Activated CD8-positive, alpha-beta memory T cell treated with anti-CD3 and anti-CD28 coated beads, Interleukin-2, amount 50 U/mL, for 24 hours (primary cell): ENCODE results near the gene PDLIM1.

ENCODE experiments used
- DNase-seq: peaks from one replicate; pipeline ENCODE4 v3.0.0-alpha.2; 2020; ENCODE audit errors: extremely low read depth

Gene PDLIM1

GRCh38 chr10:95264227-95265051 lies 26.4 kb downstream of the PDLIM1 start:
- no peak for DNase-seq

GRCh38 chr10:95263864-95264226 lies 27.0 kb downstream of the PDLIM1 start:
- no peak for DNase-seq

DNA sequence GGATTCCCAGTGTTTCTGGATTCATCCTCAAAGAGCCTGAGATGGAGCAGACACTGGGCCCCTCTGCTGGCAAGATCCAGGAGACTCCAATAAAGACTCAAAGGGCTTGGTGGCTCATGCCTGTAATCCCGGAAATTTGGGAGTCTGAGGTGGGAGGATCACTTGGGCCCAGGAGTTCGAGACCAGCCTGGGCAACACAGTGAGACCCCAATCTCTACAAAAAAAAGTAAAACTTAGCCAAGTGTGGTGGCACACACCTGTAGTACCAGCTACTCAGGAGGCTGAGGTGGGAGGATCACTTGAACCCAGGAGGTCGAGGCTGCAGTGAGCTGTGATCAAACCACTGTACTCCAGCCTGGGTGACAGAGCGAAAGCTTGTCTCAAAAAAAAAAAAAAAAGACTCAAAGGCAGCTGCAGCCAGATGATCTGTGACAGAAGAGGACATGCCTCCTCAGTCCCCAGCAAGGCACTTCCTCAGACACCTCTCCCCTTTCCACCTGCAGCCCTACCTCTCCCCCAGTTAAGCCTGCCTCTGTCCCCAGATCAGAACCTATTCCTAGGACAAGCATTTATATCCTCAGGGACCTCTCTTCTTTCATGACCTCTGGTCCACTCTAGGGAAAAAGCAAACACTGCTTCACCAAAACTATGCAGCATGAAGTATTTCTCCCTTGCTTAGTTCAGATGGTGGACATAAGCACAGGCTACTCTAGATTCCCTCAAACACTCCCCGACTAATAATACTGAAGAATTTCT lies 27.9 kb downstream of the PDLIM1 start:
- no peak for DNase-seq

DNA sequence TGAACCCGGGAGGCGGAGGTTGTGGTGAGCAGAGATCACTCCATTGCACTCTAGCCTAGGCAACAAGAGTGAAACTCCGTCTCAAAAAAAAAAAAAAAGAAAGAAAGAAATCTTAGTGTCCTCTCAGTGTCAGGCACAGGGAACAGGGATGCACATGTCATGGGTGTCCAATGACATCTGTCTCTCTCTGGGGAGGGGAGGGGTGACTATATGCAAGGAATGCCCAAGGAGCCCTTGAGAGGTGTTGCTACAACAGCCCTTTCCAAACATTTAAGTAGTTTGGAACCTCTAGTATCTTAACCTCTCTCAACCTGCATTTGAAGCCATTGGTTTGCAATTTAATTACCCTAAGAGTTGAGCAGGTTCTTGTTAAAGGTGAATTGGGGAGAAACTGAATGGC lies 28.9 kb downstream of the PDLIM1 start:
- no peak for DNase-seq

GRCh38 chr10:95260909-95261552 lies 29.8 kb downstream of the PDLIM1 start:
- DNase-seq = no peak

DNA sequence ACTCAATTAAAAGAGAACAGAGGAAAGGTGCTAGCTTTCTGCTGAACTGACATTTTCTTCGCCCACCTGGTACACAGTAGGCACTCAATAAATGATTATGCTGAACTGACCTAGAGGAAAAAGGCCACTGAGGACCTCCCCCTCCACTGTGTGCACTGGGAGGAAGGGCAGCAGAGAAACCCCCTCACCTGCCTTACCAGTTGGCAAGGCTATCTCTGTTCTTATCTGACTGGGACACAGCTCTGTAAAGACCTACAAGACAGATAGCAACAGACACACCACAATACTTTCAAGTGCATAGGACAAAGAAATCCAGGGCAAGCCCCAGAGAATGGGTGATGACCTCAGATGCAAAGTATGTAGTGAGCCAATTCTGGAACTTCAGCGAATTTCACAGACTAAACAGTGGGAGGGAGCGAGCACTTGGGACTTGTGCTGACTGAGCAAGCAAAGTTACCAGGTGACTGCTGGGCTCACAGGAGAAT lies 30.4 kb downstream of the PDLIM1 start:
- no peak for DNase-seq

DNA sequence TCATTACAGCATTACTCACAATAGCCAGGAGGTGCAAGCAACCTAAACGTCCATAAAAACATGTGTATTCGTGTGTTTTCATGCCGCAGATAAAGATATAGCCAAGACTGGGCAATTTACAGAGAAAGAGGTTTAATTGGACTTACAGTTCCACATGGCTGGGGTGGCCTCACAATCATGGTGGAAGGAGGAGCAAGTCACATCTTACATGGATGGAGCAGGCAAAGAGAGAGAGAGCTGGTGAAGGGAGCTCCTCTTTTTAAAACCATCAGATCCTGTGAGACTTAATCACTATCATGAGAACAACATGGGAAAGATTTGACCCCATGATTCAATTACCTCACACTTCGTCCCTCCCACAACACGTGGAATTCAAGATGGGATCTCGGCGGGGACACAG lies 33.0 kb downstream of the PDLIM1 start:
- DNase-seq = no peak

GRCh38 chr10:95256268-95256667 lies 34.5 kb downstream of the PDLIM1 start:
- DNase-seq = no peak

GRCh38 chr10:95254629-95255028 lies 36.2 kb downstream of the PDLIM1 start:
- DNase-seq = no peak

DNA sequence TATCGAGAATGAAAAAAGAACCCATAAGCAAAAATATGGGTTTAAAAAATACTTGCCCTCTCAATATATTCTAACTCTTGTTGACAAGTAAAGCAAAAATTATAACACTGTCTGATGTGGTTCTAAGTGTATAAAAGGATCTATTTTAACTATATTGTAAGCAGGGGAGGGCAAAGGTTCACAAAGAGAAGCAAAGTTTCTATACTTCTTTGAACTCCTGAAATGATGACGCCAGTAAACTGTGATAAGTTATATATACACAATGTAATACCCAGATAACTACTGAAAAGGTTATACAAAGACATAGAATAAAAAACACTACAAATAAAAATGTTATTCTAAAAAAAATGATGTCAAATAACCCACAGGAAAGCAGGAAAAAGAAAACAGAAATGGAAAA lies 37.1 kb downstream of the PDLIM1 start:
- DNase-seq = no peak

DNA sequence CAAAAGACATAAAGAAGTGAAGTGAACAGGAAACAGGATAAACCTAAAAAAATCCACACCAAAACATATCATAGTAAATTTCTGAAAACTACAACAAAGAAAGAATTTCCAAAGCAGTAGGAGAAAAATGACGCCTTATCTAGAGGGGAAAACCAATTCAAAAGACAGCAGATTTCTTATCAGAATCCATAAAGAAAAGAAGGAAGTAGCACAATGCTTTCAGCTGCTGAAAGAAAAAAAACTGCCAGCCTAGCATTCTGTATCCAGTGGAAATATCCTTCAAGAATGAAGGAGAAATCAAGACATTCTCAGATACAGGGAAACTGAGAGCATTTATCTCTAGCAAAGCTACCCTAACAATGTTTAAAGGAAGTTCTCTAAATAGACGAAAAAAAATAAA lies 37.8 kb downstream of the PDLIM1 start:
- DNase-seq = no peak

DNA sequence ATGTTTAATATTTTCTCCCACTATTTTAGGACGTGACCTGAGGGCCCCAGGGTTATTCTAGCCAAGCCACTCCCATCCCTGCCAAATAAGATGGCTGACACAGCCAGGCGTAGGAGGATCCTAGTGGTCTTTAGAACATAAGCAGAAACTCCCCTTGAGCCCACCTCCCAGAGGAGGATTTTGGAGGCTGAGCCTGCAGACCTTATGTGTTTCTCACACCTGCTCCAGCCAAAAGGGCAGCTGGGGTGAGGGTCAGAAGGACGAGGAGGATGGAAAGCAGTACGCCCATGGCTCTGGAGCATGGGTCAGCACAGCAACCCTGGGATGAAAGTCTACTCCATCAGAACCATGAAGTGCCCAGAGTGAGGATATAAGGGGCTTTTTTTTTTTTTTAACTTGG lies 39.9 kb downstream of the PDLIM1 start:
- no peak for DNase-seq

- no peak for DNase-seq
Measured at GRCh38 chr10:95249467-95249866, 41.3 kb downstream of the PDLIM1 start.

DNA sequence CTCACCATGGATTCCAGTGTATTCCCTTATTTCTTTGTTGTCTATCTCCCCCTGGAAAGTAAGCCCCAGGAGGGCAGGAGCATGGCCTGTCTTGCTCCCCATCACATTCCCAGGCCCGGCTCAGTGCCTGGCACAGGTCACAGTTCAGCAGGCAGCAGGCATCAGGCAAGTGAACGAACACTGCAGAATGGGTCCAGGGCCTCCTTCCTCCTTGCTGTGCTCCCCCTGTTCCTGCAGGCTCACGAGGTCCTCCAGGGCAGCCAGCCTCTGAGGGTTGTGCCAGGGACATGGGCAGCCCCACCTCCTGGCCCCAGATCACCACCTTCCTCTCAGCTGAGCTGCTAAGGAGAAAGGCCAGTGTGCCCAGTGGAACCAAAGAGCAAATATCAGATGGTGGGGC lies 41.8 kb downstream of the PDLIM1 start:
- no peak for DNase-seq

GRCh38 chr10:95247881-95248583 lies 42.8 kb downstream of the PDLIM1 start:
- DNase-seq = no peak

DNA sequence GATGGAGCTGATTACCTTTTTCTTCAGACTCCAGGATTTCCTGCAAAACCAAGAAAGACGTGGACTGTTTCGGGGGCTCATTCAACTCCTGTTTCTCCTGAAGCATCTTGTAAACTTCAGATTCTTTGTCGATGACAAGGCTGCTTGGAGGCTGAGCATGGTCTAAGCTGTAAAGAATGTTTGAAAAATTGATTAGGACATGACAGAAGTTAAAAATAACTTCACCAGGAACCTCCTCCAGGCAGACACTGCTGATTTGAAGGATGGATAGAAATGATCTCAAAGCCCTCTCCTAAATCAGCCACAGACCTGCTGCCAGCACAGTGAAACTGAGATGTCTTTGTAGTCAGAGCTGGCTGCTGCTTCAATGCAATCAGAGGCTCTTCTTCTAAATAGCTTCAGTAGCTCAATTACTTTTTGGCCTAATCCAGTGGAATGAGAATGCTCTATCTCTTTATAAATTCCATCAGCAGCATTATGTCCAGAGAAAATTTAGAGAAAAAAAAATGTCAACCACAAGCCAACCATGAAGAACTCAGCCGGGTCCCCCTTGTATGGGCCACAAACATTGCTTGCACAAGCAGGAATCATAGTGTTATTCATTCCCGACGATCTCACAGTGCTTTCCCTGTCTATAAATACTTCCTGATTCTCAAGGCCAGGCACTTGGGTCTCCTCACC lies 43.5 kb downstream of the PDLIM1 start:
- DNase-seq = no peak

- DNase-seq = no peak
Measured at GRCh38 chr10:95246582-95247051, 44.2 kb downstream of the PDLIM1 start.

DNA sequence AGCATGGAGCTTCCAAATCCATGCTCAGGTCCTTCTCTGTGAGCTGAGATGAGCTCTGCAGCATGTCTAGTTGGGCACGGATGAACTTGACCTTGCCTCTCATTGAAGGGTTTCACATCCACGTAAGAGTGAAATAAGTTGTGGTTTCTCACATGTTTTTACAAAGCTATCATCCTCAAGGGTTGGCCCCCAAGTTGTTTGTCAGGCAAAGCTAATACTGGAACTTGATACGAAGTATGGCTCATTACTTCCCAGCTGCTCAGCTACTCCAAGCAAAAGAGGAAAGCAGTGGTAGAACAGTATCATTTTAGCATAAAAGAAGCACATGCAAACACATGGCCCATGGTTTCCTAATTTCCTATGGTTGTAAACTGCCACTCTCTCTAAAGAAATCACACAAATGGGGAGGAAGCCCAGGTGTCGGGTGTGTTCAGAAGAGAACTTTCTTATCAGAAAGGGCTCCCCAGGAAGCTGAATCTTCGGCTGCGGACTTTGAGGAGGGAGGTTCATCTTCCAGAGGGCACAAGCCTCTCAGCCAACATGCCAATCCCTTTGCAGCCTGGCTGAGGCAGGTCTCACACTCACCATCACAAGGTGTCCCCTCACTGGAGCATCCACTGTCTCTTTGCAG lies 45.3 kb downstream of the PDLIM1 start:
- no peak for DNase-seq

DNA sequence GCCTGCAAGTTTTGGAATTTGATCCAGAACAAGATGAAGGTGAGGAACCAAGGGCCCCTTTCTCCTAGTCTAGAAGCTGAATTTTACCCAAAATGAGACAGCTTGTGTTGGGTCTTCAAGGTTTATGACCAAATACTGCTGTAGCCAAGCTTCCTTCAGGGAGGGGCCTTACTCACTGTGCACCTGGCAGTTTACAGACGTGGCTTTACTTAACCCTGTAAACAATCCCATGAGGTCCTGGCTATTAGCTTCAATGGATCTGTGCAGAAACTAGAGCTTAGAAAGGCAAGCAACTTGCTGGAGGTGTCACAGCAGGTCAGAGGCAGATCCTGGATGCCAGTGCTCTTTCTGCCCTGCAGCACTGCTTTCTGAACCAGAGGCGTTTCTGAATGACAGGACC lies 46.7 kb downstream of the PDLIM1 start:
- DNase-seq = no peak

DNA sequence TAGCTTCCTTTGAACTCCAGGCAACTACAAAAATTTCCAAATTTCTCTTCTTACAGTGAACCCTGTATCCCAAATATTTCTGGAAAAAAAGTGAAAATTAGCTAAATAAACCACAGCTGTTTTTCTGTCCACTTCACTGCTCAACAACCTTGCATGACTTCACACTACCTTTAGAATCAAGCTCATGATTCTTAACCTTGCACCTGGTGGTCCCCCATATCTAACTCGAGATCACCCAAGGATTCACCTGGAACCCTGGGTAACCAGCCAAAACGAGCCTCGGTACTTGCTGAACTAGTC lies 47.5 kb downstream of the PDLIM1 start:
- no peak for DNase-seq
